ENCODE results near the gene PRXL2C. TPM values are rescaled to one million over a fixed set of nuclear protein-coding genes. Genes with fewer than 3 reads are reported as not detected.

PRXL2C gene
- total RNA-seq, 1 donor from 2014 or later, result 9.5 TPM

DNA sequence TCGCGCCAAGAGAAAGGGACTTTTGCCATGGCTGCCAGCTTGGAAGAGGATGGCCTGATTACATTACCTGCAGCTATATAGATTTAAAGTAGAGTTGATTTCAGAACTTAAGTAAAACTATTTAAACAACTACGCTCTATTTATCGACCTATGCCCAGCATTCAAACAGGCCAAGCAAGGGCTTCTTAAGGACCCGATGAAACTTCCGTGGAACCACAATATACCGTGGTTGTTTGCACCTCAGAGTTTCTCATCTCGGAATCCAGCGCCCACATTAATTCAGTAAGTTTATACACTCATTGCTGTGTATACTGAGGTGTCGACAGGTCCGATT, 35.0 kb downstream of the PRXL2C start:
- H3K4me3 ChIP-seq (ENCODE audit: low read depth, low read length), result peak overlapping the region; percentile 60
- FAIRE-seq, result no peak

DNA sequence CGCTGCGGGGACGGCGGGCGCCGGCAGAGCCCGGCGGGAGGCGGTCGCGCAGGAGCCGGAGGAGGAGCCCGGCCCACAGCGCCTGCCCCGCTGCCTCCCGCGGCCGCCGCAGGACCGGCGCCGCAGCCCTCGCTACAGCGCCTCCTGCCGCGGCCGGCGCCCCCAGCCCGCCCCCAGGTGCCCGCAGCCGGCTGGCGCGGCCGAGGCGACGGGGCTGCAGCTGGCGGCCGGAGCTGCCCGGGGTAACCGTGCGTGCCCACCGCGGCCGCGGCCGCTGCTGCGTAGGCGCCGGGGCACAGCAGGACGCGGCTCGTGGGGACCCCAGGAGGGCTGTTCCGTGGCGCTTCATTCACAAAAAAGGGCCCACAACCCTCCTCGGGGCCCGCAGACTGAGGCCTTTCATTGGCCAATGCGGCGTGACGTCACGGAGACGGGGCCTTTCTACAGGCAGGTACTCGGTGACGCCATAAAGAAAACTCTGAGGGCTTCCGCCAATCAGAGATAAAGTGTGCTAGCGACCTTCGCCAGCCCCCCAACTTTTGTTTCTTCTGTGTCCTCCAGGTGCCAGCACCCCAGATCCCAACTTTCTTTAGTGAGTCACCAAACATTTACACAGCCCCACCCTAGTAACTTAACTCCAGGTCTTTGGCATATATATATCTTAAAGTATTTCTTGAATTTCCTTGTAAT, 35.5 kb downstream of the PRXL2C start, which contains the start of gene CDC14B:
TSS of gene CDC14B (minus strand) at position 353 of the 690 bp plus-strand sequence. CDS start 465 bp downstream, outside the sequence.
- Histone ChIP-seq H3K36me3 (ENCODE audit: control insufficient read depth, insufficient read depth, low read length) (no peaks in the 10 kb centered on the region), H3K27me3 (ENCODE audit: control insufficient read depth, insufficient read depth, low read length) (no peaks in the 10 kb centered on the region), H3K4me3 (ENCODE audit: low read depth, low read length) (peak within 1 kb of the TSS; percentile 60)
- DNase-seq (ENCODE audit: low read depth) (peak; percentile 85), FAIRE-seq (no peak)
- TF ChIP-seq, protein P1, sequence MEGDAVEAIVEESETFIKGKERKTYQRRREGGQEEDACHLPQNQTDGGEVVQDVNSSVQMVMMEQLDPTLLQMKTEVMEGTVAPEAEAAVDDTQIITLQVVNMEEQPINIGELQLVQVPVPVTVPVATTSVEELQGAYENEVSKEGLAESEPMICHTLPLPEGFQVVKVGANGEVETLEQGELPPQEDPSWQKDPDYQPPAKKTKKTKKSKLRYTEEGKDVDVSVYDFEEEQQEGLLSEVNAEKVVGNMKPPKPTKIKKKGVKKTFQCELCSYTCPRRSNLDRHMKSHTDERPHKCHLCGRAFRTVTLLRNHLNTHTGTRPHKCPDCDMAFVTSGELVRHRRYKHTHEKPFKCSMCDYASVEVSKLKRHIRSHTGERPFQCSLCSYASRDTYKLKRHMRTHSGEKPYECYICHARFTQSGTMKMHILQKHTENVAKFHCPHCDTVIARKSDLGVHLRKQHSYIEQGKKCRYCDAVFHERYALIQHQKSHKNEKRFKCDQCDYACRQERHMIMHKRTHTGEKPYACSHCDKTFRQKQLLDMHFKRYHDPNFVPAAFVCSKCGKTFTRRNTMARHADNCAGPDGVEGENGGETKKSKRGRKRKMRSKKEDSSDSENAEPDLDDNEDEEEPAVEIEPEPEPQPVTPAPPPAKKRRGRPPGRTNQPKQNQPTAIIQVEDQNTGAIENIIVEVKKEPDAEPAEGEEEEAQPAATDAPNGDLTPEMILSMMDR (IDR thresholded peaks at IDR 0.05; ENCODE audit: insufficient read depth, low read length, severe bottlenecking), result no peak

More for the DNA sequence above, 35.0 kb downstream of the PRXL2C start:
- H3K27me3 ChIP-seq (ENCODE audit: control insufficient read depth, insufficient read depth, low read length), result no peaks in the 10 kb centered on the region
- TF ChIP-seq, protein P1 (IDR thresholded peaks at IDR 0.05; ENCODE audit: insufficient read depth, low read length, severe bottlenecking), result no peak
- H3K36me3 ChIP-seq (ENCODE audit: control insufficient read depth, insufficient read depth, low read length), result no peaks in the 10 kb centered on the region
- DNase-seq (ENCODE audit: low read depth), result no peak

DNA sequence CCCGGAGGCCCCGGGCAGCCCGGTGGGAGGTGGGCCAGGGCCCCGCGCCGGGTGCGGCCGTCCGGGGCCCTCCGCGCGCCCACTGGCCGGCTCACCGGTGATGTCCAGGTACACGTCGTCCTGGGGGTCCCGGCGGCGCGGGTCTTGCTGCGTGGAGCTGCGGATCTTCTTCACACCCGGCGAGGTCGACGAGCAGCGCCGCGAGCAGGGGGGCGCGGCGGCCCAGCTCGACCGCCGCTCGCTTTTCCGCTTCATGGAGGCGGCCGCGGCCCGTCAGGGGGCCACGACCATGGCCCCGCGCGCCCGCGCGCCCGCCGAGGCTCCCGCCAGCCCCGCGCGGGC, 36.0 kb downstream of the PRXL2C start:
- Histone ChIP-seq H3K4me3 (ENCODE audit: low read depth, low read length) (peak overlapping the region; percentile 60), H3K27me3 (ENCODE audit: control insufficient read depth, insufficient read depth, low read length) (no peaks in the 10 kb centered on the region), H3K36me3 (ENCODE audit: control insufficient read depth, insufficient read depth, low read length) (no peaks in the 10 kb centered on the region)
- DNase-seq (ENCODE audit: low read depth) (no peak), FAIRE-seq (no peak)
- TF ChIP-seq, protein P1 (IDR thresholded peaks at IDR 0.05; ENCODE audit: insufficient read depth, low read length, severe bottlenecking), result no peak

DNA sequence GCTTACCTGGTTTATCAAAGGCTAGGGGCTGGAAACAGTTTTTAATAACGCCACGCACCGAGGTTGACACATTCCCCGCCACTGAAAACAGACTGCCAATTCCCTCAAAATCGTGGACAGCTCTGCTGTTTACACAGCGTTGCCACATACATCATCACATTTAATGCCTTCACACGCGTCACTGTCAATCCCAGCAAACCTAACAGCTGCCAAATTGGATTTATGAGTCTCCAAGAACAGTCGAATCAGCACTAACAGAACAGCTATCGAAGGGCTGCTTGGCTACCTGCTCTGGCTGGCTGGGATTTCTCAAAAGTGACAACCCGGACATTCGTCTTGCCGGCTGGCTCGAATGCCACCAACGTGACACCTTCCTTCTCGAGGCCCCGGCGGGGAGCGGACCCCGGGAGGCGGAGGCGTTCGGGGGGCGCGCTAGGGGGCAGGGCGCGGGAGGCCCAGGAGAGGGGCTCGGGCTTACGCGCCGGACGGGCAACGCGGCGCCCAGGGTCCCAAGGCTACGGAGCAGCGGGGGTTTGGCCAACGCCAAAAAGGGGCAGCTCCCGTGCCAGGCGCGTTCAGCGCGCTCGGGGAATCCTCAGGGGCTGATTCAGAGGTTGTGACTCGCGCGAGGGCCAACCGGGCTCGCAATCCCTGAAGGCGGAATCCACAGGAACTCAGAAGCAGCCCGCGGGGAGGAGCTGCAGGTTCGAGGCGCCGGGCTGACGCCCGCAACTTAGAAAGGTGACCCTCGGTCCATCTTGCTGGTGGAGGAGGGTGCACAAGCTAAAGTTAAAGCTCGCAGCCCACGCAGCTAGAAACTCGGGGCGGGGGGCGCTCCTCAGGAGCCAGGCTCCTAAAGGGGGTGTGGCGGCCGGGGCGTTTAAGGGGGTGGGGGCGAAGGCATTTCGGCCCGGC, 36.7 kb downstream of the PRXL2C start:
- TF ChIP-seq, protein P1 (IDR thresholded peaks at IDR 0.05; ENCODE audit: insufficient read depth, low read length, severe bottlenecking), result no peak
- FAIRE-seq (no peak), DNase-seq (ENCODE audit: low read depth) (peak; percentile 70)
- H3K4me3 ChIP-seq (ENCODE audit: low read depth, low read length), result peak overlapping the region; percentile 60
- no peaks in the 10 kb centered on the region for H3K36me3 ChIP-seq (ENCODE audit: control insufficient read depth, insufficient read depth, low read length)
- H3K27me3 ChIP-seq (ENCODE audit: control insufficient read depth, insufficient read depth, low read length), result no peaks in the 10 kb centered on the region

DNA sequence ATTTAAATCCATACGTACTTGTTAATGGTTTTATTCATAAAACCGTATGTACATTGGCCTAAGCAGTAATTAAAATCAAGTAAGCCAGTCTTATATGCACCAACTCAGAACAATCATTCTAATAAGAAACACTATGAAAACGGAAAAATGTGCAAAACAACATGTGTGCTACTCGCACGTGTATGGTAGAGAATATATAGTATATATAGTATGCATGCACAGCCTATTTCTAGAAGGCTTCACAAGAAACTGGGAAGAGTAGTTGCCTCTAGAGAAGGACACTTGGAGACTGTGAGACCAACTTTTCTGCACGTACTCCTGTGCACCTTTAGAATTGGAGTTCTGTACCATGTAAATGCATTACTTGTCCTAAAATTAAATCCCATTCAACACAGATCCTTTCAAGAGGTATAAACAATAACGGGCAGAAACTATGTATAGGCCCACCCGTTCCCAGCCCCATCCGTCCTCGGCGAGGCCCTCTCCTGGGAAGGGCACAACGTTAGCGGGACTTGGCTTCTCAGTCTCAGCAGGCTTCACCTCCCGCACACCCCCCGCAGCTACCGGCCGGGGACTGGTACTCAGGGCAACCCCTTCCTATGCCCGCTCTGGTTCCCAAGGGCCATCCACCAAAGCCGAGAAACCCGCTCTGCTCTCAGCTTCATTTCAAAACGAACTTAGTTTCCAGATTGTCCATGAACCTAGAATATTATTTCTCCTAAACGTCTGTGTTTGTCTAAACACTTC, 37.5 kb downstream of the PRXL2C start:
- H3K27me3 ChIP-seq (ENCODE audit: control insufficient read depth, insufficient read depth, low read length), result no peaks in the 10 kb centered on the region
- TF ChIP-seq, protein P1 (IDR thresholded peaks at IDR 0.05; ENCODE audit: insufficient read depth, low read length, severe bottlenecking), result no peak
- peak overlapping the region; percentile 5 for H3K4me3 ChIP-seq (ENCODE audit: low read depth, low read length)
- no peak for FAIRE-seq
- H3K36me3 ChIP-seq (ENCODE audit: control insufficient read depth, insufficient read depth, low read length), result no peaks in the 10 kb centered on the region
- no peak for DNase-seq (ENCODE audit: low read depth)

Data from bronchial epithelial cell (primary cell).